ENCODE data around the gene TMEM35A. TPM values are rescaled to one million over a fixed set of nuclear protein-coding genes. Genes with fewer than 3 reads are reported as not detected.

Gene TMEM35A
- total and polyA plus RNA-seq, 9 of the 15 experiments (the other 6 are each of a cell fraction or from before 2014, with no cell fraction given): not detected

DNA sequence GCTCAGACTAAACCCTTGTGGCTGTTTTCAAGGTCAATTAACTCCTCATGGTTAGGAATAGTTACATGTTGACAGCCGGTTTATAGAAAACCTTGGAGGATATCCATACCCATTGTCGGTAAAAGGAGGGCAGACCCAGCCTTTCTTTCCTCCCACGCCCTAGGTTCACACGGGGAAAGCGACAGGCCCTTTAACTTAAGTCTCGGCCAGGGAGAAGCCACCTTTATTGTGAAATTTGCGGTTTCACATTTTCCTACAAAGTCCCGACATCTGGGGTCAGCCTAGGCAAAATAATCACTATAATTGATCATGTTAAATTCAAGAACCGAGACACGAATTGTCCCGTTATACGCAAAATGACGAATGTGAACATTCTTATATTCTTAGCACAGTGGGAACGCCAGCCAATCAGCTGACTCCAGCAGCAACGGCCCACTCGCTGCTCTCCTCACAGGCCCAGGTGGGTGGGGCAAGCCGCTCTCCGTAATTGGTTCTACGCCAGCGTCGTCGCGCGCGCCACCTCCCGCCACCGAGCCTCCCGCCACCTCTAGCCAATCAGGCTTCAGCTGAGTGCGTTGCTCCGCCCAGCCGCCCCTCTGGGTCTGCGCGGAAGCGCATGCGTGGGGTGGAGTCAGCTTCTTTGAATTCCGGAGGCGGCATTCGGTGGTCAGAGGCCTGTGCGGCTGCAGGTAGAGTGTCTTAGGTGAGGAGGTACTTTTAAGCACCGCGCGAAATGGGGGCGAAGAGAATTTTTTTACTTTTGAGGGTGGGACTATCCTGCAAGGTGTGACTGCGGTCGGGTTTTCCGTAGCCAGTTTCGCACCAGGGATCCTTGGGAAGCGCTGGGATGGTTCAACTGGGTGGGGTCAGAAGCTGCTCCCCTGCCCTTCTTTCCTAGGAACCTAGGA, 19.1 kb downstream of the TMEM35A start, which contains the start of gene CENPI (continued):
- TF ChIP-seq PRDM10 (IDR thresholded peaks at IDR 0.05; ENCODE audit: partially characterized antibody): peak; percentile 51
- TF ChIP-seq, protein P1, sequence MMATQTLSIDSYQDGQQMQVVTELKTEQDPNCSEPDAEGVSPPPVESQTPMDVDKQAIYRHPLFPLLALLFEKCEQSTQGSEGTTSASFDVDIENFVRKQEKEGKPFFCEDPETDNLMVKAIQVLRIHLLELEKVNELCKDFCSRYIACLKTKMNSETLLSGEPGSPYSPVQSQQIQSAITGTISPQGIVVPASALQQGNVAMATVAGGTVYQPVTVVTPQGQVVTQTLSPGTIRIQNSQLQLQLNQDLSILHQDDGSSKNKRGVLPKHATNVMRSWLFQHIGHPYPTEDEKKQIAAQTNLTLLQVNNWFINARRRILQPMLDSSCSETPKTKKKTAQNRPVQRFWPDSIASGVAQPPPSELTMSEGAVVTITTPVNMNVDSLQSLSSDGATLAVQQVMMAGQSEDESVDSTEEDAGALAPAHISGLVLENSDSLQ (IDR thresholded peaks at IDR 0.05): peak; percentile 61; the same call in 1 of the 2 replicates
- peak; percentile 29; the same call in 1 of the 2 replicates for TF ChIP-seq RAD51 (IDR thresholded peaks at IDR 0.05; ENCODE audit: borderline replicate concordance, low read depth)
- TF ChIP-seq NR0B1 (IDR thresholded peaks at IDR 0.05; ENCODE audit: partially characterized antibody): no peak
- TF ChIP-seq TSHZ1 (CRISPR knock-in tag; IDR thresholded peaks at IDR 0.05): no peak
- peak; percentile 21; the same call in 1 of the 2 replicates for TF ChIP-seq TEAD4 (IDR thresholded peaks at IDR 0.05; ENCODE audit: low read length)
- no peak for TF ChIP-seq TEAD4 (CRISPR knock-in tag; IDR thresholded peaks at IDR 0.05; ENCODE audit: borderline replicate concordance)
- TF ChIP-seq MEF2D (tag; conservative IDR thresholded peaks at IDR 0.05; ENCODE audit: low read depth): no peak
- peak; percentile 78 for TF ChIP-seq CXXC5 (CRISPR knock-in tag; IDR thresholded peaks at IDR 0.05)
- peak; percentile 25; the same call in 1 of the 2 replicates for TF ChIP-seq JUND (IDR thresholded peaks at IDR 0.05; ENCODE audit: borderline replicate concordance, low read depth, low read length)
- no peak; the same call in 2 of the 3 replicates for TF ChIP-seq JUND (tag; IDR thresholded peaks at IDR 0.05; ENCODE audit: borderline replicate concordance, low read depth, low read length)
- TF ChIP-seq ZFP1 (CRISPR knock-in tag; IDR thresholded peaks at IDR 0.05): no peak
- peak; percentile 69 for TF ChIP-seq TAF1 (IDR thresholded peaks at IDR 0.05; ENCODE audit: control insufficient read depth, extremely low read depth, insufficient read depth, low read length, severe bottlenecking)
- 0 out of 2 replicates have a peak, but pooled peaks have one; percentile 20 for TF ChIP-seq NBN (IDR thresholded peaks at IDR 0.05; ENCODE audit: low read depth)
- no peak for TF ChIP-seq DIDO1 (tag; IDR thresholded peaks at IDR 0.05; ENCODE audit: low read depth)
- peak; percentile 70; the same call in 1 of the 2 replicates for TF ChIP-seq PHF8 (IDR thresholded peaks at IDR 0.05; ENCODE audit: borderline replicate concordance, low read length)
- TF ChIP-seq SMAD2 (IDR thresholded peaks at IDR 0.05; ENCODE audit: low read depth, low read length): no peak

Data from K562 (cell line).